B cell (primary cell): ENCODE measurements around the gene SSC4D. TPM values are rescaled to one million over a fixed set of nuclear protein-coding genes. Genes with fewer than 3 reads are reported as not detected.

Source experiments
- ATAC-seq: fragments of 200-7000 bp; cut with Tn5 transposase; one replicate; pipeline ENCODE4 v1.10.0; 2021; ENCODE audit warnings: low read depth, mild to moderate bottlenecking, moderate number of reproducible peaks, moderate library complexity
- CTCF ChIA-PET: fragments of 350-600 bp; sonication (Branson Sonifier 250); formaldehyde crosslinking; loops from one replicate; lab custom pipeline; 2021; ENCODE audit warnings: antibody characterized with exemption, inconsistent platforms; lab: Charles Lee
- POLR2A ChIA-PET: fragments of 350-600 bp; sonication (Branson Sonifier 250); formaldehyde crosslinking; loops from one replicate; lab custom pipeline; 2021; ENCODE audit warnings: antibody characterized with exemption; lab: Charles Lee
- DNase-seq: peaks from one replicate; pipeline ENCODE4 v3.0.0; 2013
- H2AFZ ChIP-seq: 2 replicates; pipeline ENCODE4 v1.6.1; 2012; ENCODE audit warnings: mild to moderate bottlenecking, low read depth, low read length; ENCODE audit not compliant: insufficient read depth, poor library complexity, severe bottlenecking
- H3K27ac ChIP-seq, 2 donors: 1 replicate in 1 of 2; 2 replicates in 1 of 2; pipeline ENCODE4 v1.5.1; 2012 to 2013; ENCODE audit warnings: low read length in 2 of 2, mild to moderate bottlenecking in 2 of 2, moderate library complexity in 1 of 2
- H3K27me3 ChIP-seq, 4 experiments: fragments of 200-600 bp in 1 of 4; sonication (generic) in 1 of 4; replicated peaks in 1 of 4; 1 replicate in 2 of 4; 2 replicates in 2 of 4; pipeline versions ENCODE4 v1.6.1 to v1.7.0; 2013 to 2016; ENCODE audit warnings: low read length in 3 of 4, mild to moderate bottlenecking in 2 of 4, mixed read lengths in 1 of 4, moderate library complexity in 1 of 4; ENCODE audit not compliant: insufficient read depth in 4 of 4, control insufficient read depth in 3 of 4; ENCODE audit errors: control extremely low read depth in 1 of 4
- H3K36me3 ChIP-seq, 2 experiments: replicated peaks in 1 of 2; 1 replicate in 1 of 2; 2 replicates in 1 of 2; pipeline versions ENCODE4 v1.6.1 to v1.7.1; 2013; ENCODE audit warnings: low read length in 1 of 2; ENCODE audit not compliant: insufficient read depth in 2 of 2, control insufficient read depth in 1 of 2; ENCODE audit errors: control extremely low read depth in 1 of 2, extremely low read depth in 1 of 2
- H3K4me1 ChIP-seq, 2 donors: fragments of 200-600 bp in 1 of 2; sonication (generic) in 1 of 2; 1 replicate in 1 of 2; 2 replicates in 1 of 2; pipeline versions ENCODE4 v1.5.1 to v1.6.1; 2013 to 2017; ENCODE audit warnings: low read length in 2 of 2; ENCODE audit not compliant: control insufficient read depth in 2 of 2, insufficient read depth in 2 of 2
- H3K4me2 ChIP-seq: replicated peaks from 2 replicates; pipeline ENCODE3; 2012; ENCODE audit warnings: mild to moderate bottlenecking, low read depth, low read length; ENCODE audit not compliant: poor library complexity, severe bottlenecking
- H3K4me3 ChIP-seq, 5 experiments: fragments of 200-600 bp in 1 of 5; sonication (generic) in 1 of 5; 1 replicate in 3 of 5; 2 replicates in 2 of 5; pipeline versions ENCODE4 v1.5.1 to v1.7.0; 2011 to 2016; ENCODE audit warnings: low read length in 4 of 5, mild to moderate bottlenecking in 4 of 5, low read depth in 2 of 5, control low read depth in 1 of 5, moderate library complexity in 1 of 5; ENCODE audit not compliant: insufficient read depth in 1 of 5; ENCODE audit errors: control extremely low read depth in 1 of 5, extremely low read depth in 1 of 5
- H3K79me2 ChIP-seq: fragments of 200-600 bp; sonication (generic); one replicate; pipeline ENCODE4 v1.6.0; 2016; ENCODE audit warnings: low read length; ENCODE audit not compliant: control insufficient read depth, insufficient read depth
- H3K9ac ChIP-seq: fragments of 200-600 bp; sonication (generic); 2 replicates; pipeline ENCODE4 v1.6.1; 2017; ENCODE audit warnings: mild to moderate bottlenecking, low read length, moderate library complexity
- H3K9me3 ChIP-seq, 3 donors: one replicate each; pipeline versions ENCODE4 v1.6.1 to v1.7.1; 2013; ENCODE audit warnings: low read length in 2 of 3; ENCODE audit not compliant: control insufficient read depth in 2 of 3, insufficient read depth in 1 of 3; ENCODE audit errors: control extremely low read depth in 1 of 3
- H4K20me1 ChIP-seq: 2 replicates; pipeline ENCODE4 v1.6.0; 2012; ENCODE audit warnings: mild to moderate bottlenecking, low read length; ENCODE audit not compliant: insufficient read depth, control insufficient read depth, poor library complexity, severe bottlenecking
- H3K27ac Mint-ChIP-seq: one replicate; pipeline ENCODE4 v1.8.0; 2021; ENCODE audit warnings: mixed read lengths
- H3K27me3 Mint-ChIP-seq: one replicate; pipeline ENCODE4 v1.8.0; 2021; ENCODE audit warnings: mixed read lengths
- H3K4me1 Mint-ChIP-seq: one replicate; pipeline ENCODE4 v1.8.0; 2021; ENCODE audit warnings: mixed read lengths
- H3K4me3 Mint-ChIP-seq: one replicate; pipeline ENCODE4 v1.8.0; 2021; ENCODE audit warnings: mixed read lengths
- H3K9me3 Mint-ChIP-seq: one replicate; pipeline ENCODE4 v1.8.0; 2022; ENCODE audit warnings: mixed read lengths; ENCODE audit not compliant: insufficient read depth
- CTCF ChIP-seq: fragments of 200-600 bp; IDR thresholded peaks from one replicate; pipeline ENCODE4 v1.8.0; 2022; ENCODE audit warnings: antibody characterized with exemption, mild to moderate bottlenecking
- EZH2 ChIP-seq: IDR thresholded peaks from 2 replicates; pipeline ENCODE4 v1.6.1; 2012; ENCODE audit warnings: borderline replicate concordance, low read depth, mild to moderate bottlenecking, moderate library complexity, low read length; ENCODE audit not compliant: insufficient read depth, poor library complexity, severe bottlenecking
- WGBS: methylation state at CpG from one replicate; pipeline ENCODE4 v1.1.5; 2013; ENCODE audit warnings: missing lambda C conversion rate; ENCODE audit not compliant: insufficient coverage; 5-methylcytosine and 5-hydroxymethylcytosine counted together
- intact Hi-C: fragments of 100-400 bp; cut with micrococcal nuclease; formaldehyde crosslinking; loops from one replicate; pipeline ENCODE4 v1.10.0; 2022
- polyA plus RNA-seq: library from polyadenylated mRNA; depleted of rRNA; stranded (reverse); fragments of >200 nt; gene quantifications from 2 replicates; pipeline ENCODE4 v1.2.3, GENCODE V29; 2012
- total RNA-seq, 2 donors: library from RNA; stranded (reverse); fragments of 120-200 nt in 1 of 2; gene quantifications; 1 replicate in 1 of 2; 2 replicates in 1 of 2; pipeline versions ENCODE4 v1.2.3 to v1.2.4, GENCODE V29; 2013 to 2022

The SSC4D gene
- total and polyA plus RNA-seq, 2 donors (not counting 1 experiment from before 2014, with no cell fraction given), result 0.16 TPM; not detected in 1

DNA sequence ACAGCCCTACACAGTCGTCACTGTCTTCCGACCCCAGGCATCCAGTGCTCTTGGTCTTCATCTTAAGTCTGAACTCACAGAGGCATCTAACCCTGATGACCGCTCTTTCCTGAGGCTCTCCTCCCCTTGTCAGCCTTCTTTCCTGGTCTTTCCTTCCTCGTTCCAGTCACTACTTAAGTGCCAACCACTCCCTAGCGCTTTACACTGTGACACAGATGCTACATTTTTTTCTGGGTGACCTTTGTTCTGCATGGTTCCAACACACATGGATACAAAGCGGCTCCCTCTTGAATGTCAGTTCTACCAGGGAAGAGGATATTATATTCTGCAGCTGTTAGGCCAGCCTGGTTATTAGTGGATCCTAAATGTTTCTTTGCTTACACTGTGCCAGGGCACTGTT is 63.4 kb downstream of the SSC4D start:
- Histone ChIP-seq H3K27me3 (no peaks in the 10 kb centered on the region), H3K4me3 (no peak overlapping the region), H3K9me3 (no peaks in the 10 kb centered on the region), H3K9ac (no peak overlapping the region), H3K79me2 (peaks cover 99% of the 10 kb centered on the region), H3K36me3 (peaks cover 6 to 76% of the 10 kb centered on the region in 2 experiments), H3K4me1 (no peaks in the 10 kb centered on the region), H4K20me1 (peaks cover 95% of the 10 kb centered on the region), H3K4me2 (no peak overlapping the region), H2AFZ (no peak overlapping the region), H3K27ac (no peak overlapping the region)
- no peak for TF ChIP-seq EZH2
- no peak for TF ChIP-seq CTCF
- Mint-ChIP-seq H3K4me1 (peaks cover 24% of the 10 kb centered on the region), H3K4me3 (no peak overlapping the region), H3K27ac (no peak overlapping the region), H3K27me3 (no peaks in the 10 kb centered on the region), H3K9me3 (no peaks in the 10 kb centered on the region)
- intact Hi-C loops, result no loop called here
- ChIA-PET POLR2A (no interaction called here), CTCF (no interaction called here)
- 94% methylated on average over 4 of the region's 6 CpGs for WGBS
- no peak for ATAC-seq
- no peak for DNase-seq

- no peaks in the 10 kb centered on the region for H3K27me3 ChIP-seq
- Mint-ChIP-seq H3K27ac (no peak overlapping the region), H3K4me3 (no peak overlapping the region), H3K4me1 (peaks cover 30% of the 10 kb centered on the region), H3K9me3 (no peaks in the 10 kb centered on the region), H3K27me3 (no peaks in the 10 kb centered on the region)
- no peak overlapping the region for H3K27ac ChIP-seq
- DNase-seq, result no peak
- ChIA-PET POLR2A (no interaction called here), CTCF (no interaction called here)
- H3K4me1 ChIP-seq, result no peaks in the 10 kb centered on the region
- H2AFZ ChIP-seq, result no peak overlapping the region
- 83% methylated on average over 3 of the region's 6 CpGs for WGBS
- peaks cover 5 to 64% of the 10 kb centered on the region in 2 experiments for H3K36me3 ChIP-seq
- H3K4me2 ChIP-seq, result no peak overlapping the region
- TF ChIP-seq CTCF (no peak), EZH2 (no peak)
- no peak for ATAC-seq
- no peaks in the 10 kb centered on the region for H3K9me3 ChIP-seq
- H3K9ac ChIP-seq, result no peak overlapping the region
- H3K4me3 ChIP-seq, result no peak overlapping the region
- peaks cover 98% of the 10 kb centered on the region for H4K20me1 ChIP-seq
- intact Hi-C loops, result no loop called here
- H3K79me2 ChIP-seq, result peaks cover 99% of the 10 kb centered on the region
These were observed 65.6 kb downstream of the SSC4D start for GRCh38 chr7:76343931-76344321.
